Tongue (tissue), 2 donors: ENCODE measurements around the gene ABCB11. TPM values are rescaled to one million over a fixed set of nuclear protein-coding genes. Genes with fewer than 3 reads are reported as not detected.

Experiments used
- DNase-seq: peaks from one replicate; pipeline ENCODE4 v3.0.0-alpha.2; 2015
- total RNA-seq: library from RNA; depleted of rRNA; stranded (reverse); fragments of >200 nt; gene quantifications from one replicate; pipeline ENCODE4 v1.2.3, GENCODE V29; 2014

Gene ABCB11
- total RNA-seq, 1 donor from 2014 or later, result not detected

DNA sequence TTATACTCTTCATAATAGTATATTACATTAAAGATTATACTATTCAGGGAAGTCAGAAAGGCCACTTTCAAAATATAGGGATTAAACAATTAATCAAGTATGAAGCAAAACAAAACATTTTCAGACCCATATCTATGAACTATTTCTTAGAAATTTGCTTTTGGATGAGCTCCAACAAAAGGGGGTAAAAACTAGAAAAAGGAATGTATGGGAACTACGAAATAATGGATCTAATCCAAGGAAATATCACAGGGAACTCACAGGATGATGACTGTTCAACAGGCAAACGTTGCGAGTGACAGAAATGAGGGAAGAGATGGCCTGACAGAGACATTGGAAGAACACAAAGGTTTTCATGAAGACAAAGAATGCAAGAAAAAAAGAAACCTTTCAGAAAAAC, 102.1 kb downstream of the ABCB11 start:
- peak; percentile 6 for DNase-seq

DNA sequence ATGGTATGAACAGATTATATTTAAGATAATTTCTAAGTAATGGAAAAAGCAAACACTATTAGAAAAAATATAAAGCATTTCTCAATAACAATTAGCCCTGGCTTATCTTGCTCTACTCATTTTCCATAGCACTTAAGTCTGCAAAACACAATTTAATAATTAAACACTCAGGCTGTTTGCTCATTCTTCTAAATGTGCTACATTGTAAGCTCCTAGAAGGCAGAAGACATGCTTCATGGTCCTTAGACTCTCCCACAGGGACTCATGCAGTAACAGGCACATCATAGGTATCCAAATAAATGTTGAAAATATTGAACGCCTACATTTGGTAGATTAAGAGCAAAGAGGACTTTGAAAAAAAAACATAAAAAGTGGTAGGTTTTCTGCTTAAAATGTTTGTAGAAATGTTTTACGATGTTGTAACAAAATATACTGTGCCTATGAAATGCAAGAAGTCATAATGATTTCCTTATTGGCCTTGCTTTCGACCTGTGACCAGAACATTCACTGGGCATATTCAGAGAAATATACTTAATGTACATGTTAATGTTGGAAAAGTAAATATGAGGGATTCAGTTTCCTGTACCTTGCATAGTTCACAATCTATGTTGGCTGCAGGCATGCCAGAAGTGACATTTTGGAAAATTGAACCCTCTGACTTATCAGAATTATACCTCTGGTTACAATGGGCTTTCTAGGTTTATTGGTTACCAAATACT, 102.9 kb downstream of the ABCB11 start:
- no peak for DNase-seq

DNA sequence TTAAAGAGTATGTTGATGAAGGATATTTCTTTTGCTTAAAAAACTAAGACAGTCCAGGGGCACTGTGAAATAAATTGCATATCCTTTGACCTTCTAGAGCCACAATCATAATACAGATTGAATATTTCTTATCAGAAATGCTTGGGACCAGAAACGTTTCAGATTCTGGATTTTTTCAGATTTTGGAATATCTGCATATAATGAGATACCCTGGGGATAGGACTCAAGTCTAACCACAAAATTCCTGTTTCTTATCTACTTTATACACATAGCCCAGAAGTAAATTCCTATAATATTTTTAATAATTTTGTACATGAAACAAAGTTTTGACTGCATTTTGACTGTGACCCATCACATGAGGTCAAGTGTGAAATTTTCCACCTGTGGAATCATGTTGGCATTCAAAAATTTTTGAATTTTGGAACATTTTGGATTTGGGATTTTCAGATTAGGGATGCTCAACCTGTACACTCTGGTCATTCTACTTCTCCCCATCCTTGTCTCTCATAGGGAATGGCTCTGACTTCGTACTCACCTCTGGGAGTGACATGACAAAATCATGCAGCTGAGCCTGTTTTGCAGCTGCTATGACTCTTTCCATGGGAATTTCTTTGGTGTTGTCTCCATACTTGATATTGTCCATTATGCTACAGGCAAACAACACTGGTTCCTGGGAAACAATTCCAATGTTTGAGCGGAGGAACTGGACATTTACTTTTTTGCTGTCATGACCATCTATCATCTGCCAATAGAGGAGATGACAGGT, 104.3 kb downstream of the ABCB11 start:
- no peak for DNase-seq

DNA sequence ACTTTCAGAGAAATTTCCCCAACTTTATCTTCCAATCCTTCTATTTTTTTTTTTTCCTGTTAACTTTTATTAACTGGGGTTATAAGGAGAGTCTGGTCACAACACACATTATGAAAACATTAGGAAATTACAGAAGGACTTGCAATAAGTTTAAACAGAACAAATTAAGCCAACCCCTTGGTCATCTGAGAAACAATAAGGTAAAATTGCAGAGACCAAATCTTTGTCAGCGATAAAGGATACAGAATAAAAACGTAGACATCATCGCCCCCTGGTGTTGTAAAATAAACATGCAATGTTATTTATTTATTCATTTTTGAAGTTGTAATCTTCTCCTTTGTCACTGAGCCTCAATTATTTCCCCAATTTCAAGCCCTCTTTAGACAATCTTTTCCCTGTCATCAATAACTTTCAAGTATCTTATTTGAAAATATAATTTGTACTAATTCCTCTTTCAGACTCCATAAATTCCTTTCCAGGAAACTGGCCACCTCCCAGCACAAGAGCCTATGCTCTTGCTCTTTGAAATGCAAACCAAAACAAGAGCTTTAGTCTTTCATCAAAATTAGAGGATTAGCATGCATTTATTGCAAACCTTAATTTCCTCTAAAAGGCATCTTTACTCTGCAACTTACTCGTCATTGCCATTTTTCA, 110.5 kb downstream of the ABCB11 start:
- peak; percentile 66 for DNase-seq

DNA sequence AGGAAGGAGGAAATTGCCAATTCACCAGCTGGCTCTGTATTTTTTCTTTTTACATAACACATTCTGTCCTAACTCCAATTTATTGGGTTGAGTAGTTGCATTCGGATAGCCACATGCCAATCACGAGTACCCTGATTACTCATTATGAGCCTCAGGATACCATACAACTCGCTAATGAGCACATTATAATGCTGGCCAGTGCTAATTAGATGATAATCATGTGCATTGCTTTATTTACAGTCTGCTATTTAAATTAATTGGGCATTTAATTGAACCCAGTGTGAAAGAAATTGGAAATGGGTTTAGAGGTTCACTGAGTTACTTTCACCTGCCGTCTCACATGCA, 114.8 kb downstream of the ABCB11 start:
- no peak for DNase-seq

DNA sequence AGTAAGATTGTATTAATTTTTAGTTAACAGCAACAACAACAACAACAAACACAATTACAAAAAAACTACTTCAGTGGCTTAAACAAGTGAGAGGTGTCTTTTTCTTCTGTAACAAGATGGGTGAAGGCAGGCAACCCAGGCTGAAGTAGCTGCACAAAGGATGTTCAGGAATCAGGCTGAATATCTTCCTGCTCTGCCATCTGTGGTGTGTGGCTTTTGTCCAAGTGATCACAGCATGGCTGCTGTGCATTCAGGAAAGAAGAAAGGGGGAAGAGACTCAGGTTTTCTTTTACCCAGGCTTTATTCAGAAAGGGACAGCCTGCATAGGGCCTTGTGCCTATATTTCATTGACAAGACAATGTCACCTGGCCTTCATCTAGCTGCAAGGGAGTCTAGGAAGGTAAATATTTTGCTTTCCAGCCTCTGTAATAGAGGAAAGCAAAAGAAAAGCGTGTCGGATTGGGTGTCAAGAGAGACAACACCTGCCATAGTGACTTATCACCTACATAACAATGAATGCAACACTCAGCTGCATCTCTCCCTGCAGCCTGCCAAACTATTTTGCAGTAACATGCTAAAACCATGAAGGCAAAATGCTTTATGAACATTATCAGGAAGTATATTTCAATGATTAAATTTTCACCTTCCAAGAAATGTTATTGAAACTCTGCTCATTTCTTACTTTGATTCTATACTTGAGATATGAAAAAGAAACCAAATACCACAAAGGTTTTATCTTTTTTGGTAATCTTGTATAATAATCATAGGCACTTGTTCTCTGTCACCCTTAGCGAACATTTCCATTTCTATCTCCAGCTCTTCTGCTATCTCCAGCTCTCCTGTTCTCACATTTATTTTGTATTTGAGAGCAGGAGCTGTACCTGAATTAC, 115.4 kb downstream of the ABCB11 start:
- peak; percentile 14 for DNase-seq

DNA sequence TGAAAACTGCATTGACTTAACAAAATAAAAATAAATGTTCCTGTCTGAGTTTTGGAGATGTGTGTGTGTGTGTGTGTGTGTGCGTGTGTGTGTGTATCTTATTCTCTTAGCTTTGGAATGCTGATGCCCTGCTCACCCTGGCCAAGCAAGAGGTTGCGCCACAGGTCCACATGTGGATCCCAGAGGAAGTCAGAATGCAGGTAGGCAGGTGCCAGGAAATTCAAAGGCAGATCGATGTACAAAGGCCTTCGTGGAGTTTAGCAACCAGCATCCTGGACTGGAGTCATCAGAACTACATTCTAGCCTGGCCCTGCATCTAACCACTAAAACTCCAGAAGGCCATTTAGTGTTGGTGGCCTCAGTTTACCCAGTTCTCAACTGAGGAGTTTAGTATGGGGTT, 117.6 kb downstream of the ABCB11 start:
- DNase-seq, result no peak

DNA sequence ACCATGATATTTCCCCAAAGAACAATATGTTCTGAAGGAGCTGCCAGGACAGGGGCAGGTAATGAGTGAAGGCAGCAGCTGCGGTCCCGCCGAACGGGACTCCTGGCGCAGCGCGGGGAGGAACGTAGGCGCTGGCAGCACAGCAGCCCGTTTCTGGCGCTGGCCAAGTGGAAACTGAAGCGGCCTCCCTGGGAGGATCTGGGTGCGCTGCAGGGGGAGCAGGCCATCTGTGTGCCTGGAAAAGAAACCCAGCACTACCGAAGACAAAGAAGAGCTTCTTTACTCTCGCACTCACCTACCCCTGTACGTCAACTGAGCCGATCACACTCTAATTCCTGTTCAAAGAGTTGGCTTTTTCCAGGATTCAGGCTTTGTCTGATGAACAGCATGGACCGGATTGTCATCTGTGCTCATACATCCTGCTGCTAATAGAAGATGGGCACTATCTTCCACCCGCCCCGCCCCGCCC, 118.2 kb downstream of the ABCB11 start:
- peak; percentile 83 for DNase-seq

DNA sequence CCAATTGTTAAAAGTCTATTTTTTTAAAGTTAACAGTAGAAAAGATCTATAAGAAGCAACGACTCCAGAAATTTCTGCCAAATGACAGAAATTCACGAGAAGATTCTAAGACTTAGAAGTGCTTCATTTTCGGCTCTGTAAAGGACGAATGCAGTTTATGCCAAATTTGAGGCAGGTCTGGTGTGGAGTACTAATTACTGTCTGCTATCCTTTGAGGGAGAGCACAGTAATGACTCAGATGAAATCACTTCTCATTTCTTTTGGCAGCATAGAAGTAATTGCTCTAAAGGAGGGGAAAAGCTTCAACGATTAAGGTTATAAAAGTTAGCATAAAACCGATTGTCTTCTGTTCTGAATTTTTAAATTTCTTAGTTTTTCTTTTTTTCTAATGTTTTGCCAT, 118.7 kb downstream of the ABCB11 start:
- no peak for DNase-seq

DNA sequence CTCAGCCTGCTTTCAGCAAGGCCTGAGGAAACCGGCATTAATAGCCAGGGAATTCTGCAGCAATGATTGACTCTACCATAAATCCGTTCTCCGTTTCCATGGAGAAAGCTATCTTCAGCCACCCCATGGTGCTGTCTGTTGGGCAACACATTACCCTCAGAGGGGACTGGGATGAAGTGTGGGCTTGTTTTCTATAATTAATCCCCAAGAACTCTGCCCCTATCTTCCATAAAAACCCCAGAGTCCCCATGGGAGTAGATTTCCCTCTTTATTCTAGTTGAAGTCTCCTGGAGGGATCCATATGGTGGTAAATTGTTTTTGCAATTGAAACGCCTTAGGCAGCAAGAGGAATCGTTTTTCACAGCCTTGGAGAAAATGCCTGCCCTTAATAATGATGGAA, 120.8 kb downstream of the ABCB11 start:
- DNase-seq, result no peak

DNA sequence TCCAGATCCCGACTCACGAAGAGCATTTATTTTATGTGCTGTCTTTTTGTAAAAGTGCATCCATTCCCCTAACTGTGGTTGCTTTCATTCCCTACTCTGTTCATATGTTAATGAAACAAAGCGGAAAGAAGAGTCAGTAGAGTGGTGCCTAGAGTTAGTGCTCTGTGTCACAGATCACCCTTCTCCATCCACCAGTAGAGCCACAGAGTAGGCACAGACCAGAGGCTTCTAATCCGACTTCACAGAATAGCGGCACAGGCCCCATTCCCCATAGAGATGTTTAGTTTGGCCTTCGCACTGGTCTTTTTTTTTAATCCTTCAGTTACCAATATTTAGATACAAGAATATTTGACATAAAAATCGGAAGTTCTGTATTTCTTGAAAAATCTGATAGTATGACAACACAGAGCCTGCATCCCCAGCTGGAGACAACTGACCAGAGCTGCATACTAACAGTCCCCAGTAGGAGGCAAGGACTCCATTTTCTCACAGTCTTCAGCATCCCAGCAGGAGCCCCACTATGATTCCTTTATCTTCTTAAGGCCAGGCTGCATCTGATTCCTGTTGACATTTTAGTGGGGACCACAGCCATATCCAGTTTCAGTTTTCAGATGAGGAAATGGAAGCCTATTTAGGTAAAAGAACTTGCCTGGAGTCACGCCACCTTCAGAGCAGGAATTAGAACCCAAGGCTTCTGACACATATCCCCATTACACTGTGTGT, 123.0 kb downstream of the ABCB11 start:
- DNase-seq, result no peak

DNA sequence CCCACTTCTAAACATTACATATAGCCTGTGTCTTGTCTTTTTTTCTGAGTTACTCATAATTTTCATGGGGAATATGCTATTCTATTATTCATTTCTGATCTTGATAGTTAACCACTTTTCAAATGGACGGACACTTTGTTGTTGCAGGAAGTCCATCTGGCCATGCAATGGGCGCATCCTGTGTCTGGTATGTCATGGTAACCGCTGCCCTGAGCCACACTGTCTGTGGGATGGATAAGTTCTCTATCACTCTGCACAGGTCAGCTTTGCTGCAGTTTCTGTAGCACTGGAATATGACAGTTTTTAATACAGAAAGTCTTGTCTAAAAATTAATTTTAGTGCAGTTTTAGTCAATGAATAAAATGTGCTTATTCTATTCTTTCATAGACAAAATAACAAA, 126.8 kb downstream of the ABCB11 start:
- DNase-seq, result no peak

DNA sequence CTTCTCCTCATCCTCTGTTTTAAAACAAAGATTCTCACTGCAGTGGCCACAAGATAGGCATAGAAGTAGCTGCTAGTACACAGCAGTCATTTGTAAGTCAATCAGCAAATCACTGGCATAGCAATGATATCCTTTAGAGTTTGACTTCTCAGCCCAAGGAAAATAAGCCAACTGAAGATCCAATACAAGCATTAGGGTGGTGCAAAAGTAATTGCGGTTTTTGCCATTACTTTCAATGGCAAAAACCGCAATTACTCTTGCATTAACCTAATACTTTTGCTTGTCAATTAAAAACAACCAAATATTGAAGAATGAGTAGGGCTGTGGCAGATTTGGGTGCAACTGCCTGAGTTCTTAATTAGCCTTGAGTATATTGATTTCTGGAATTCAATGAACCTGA, 127.2 kb downstream of the ABCB11 start:
- no peak for DNase-seq

DNA sequence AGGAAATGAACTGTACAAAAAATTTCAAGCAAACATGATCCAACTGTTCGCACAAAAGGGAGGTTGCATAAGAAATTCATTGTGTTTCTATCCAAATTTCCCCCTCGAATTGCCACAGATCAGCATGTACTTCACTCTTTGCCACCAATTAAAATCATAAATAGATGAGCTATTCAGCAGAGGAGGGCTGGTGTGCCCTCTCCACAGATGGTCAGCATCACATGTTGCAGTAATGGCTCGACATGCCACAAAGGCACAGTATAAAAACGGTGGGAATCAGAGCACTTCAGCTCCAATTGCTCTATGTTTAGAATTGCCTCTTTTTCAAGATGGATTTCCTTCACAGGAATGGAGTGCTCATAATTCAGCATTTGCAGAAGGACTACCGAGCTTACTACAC, 130.1 kb downstream of the ABCB11 start, which contains the start of gene G6PC2:
TSS of gene G6PC2 (plus strand) at position 289 of the 400 bp plus-strand sequence. CDS start at position 330, 41 bp downstream.
- DNase-seq, result no peak

DNA sequence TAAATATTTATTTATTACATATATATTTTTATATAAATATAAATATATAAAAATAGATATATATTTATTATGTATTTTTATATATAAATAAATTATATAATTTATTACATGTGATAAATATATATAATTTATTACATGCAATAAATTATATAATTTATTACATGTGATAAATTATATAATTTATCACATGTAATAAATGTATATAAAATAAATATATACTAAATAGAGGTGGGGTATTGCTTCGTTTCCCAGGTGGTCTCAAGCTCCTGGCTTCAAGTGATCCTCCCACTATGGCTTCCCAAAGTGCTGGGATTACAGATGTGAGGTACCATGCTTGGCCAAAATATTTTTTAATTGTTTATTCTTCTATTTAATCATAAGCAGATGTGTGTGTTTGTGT, 133.7 kb downstream of the ABCB11 start:
- no peak for DNase-seq

DNA sequence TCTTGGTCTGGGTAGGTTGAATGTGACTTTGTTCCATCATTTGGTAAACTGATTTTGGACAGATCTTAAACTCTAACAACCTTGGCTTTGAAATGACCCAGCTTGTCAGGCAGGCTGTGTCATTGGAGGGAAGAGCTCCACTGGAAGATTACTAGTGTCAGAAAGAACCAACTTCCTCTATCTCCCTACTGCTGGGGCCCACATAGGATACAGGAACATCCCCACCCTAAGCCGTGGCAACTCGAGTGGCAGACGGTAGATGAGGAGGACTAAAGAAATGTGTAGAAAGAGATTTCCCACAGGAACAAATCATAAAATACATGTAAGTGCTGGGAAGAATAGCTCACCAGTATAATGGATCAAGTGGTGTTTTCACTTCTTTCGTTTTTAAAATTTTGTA, 134.3 kb downstream of the ABCB11 start:
- no peak for DNase-seq

DNA sequence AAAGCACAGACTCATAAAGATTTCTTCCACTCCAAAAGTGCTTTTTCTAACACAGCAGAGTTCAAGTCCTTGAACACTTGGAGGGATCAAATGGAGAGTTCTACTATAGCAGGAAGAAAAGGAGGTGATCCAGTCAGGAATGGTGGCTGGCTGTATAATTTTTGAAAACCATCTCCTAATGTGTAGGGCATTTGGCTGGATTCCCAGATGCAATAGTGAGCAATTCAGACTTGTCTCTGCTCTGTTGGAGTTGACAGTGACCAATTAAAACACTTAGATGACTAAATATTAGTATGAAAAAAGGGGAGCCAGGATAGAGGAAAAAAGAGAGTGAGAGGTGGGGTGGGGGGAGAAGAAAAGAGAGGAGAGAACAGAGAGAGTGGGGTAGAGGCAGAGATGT, 135.4 kb downstream of the ABCB11 start:
- no peak for DNase-seq

DNA sequence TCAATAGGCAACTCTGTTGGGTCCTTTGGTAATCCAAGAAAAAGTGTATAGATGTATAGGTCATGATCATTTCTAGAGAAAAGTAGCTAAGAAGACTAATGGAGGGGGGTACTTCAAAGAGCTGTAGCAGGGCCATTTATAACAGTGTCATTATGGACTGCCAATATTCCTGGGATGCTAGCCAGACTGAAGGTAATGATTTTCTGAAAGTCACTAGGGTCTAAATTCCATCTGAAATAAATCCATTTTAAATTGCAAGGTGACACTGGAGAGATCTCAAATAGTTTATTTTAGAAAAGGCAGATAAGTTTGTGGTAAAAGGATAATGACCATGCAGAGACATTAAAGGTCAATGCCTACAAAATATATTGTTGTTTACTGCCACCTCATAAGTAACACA, 136.4 kb downstream of the ABCB11 start:
- DNase-seq, result no peak

DNA sequence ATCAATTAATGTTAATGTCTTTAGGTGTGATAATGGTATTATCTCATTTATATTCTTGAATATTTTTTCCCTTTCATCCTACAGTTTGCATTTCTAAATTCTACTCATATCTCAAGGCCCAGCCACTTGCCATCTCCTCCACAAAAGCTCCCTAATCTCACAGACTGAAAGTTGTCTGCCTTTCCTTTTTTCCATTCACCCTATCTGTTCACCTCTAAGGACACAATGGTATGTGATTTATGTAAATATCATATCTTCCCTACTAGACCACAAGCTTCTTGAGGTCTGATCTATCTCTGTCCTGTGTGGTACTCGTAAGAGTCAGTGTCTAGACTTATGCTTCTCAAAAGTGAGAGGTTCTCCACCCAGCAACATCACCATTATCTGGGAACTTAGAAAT, 137.0 kb downstream of the ABCB11 start:
- DNase-seq, result no peak

DNA sequence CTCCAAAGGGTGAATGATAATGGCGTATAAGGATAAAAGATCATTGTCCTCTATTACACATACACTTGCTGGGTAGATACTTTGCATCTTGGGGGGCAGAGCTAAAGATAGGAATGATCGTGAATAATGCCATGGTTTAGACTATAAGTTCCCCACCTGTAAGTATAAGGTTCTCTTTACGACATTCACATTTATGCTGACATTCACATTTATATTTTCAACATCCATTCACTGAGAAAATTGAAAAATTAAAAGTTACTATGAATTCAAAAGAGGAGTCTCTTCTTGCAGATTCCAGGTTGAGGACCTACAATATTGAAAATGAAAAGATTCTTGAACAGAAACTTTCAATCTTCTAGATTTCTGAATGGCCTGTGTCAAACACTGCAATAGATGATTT, 138.8 kb downstream of the ABCB11 start:
- no peak for DNase-seq

DNA sequence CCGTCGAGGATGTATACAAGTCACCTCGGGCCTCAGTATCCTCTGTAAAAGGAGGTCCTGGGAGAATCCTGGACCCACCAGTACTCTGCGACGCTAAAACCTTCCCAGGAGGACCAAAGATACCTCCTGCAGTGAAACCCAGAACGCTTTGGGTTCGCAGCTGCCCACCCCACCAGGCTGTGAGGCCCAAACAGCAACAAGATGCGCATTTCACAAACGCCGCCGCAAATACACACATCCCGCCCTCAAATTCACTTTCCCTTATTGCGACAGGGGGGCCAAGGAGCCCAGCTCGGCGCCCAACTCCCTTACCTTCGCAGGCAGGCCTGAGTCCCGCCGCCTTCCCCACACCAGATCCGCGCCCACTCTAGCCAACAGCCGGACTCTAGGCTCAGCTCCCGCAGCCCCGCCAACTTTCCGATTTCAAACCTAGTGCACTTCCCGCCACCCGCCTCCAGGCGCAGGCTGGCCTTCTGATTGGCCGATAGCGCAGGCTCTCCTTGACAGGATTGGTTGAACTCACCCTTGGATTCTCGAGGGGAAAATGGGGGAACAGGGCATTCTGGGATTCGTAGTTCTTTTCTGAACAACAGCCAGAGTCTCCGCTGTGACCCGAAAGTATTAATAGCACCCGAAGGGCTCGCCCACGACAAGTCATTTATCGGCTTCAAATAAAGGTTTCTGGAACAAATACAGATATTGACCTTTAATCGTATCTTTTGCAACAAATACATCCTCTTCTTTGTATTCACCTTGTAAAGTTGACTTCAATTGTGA, 140.9 kb downstream of the ABCB11 start, which contains the start of gene SPC25:
TSS of gene SPC25 (minus strand) at position 425 of the 777 bp plus-strand sequence. CDS start 911 bp downstream, outside the sequence.
- DNase-seq, result peak; percentile 97
